ENCODE data around the gene NHERF2. TPM values are rescaled to one million over a fixed set of nuclear protein-coding genes. Genes with fewer than 3 reads are reported as not detected.
"Not testable (repeated sequence)": the region's sequence is repeated elsewhere in the genome, so short reads cannot be mapped to it uniquely, and the experiment has no call there.

The NHERF2 gene
- total RNA-seq, 1 donor from 2014 or later = 23.4 TPM

GRCh38 chr16:2009791-2010510 lies 16.8 kb upstream of the NHERF2 start, which contains the start of gene ZNF598:
ZNF598 (minus strand) TSS chr16:2009821.
- no peak for DNase-seq (ENCODE audit: extremely low spot score, unreplicated experiment)
- peak within 1 kb of the TSS; percentile 98 for H3K27ac Mint-ChIP-seq
- no peaks in the 10 kb centered on the region for H3K36me3 Mint-ChIP-seq
- H3K4me1 Mint-ChIP-seq (ENCODE audit: unreplicated experiment) = peaks cover 15% of the 10 kb centered on the region
- TF ChIP-seq CTCF (conservative IDR thresholded peaks at IDR 0.05) = no peak
- no peaks in the 10 kb centered on the region for H3K27me3 Mint-ChIP-seq
- peak within 1 kb of the TSS; percentile 95 for H3K4me3 Mint-ChIP-seq
- H3K9me3 Mint-ChIP-seq = no peaks in the 10 kb centered on the region

GRCh38 chr16:2011726-2012125 lies 15.0 kb upstream of the NHERF2 start:
- DNase-seq (ENCODE audit: extremely low spot score, unreplicated experiment); H3K9me3 Mint-ChIP-seq; H3K36me3 Mint-ChIP-seq; H3K27me3 Mint-ChIP-seq; H3K27ac Mint-ChIP-seq; H3K4me3 Mint-ChIP-seq: not testable (repeated sequence)
- H3K4me1 Mint-ChIP-seq (ENCODE audit: unreplicated experiment) = peaks cover 23% of the 10 kb centered on the region

- DNase-seq (ENCODE audit: extremely low spot score, unreplicated experiment) = no peak
- H3K36me3 Mint-ChIP-seq = no peaks in the 10 kb centered on the region
- H3K4me3 Mint-ChIP-seq = no peak overlapping the region
- no peak for TF ChIP-seq CTCF (conservative IDR thresholded peaks at IDR 0.05)
- no peaks in the 10 kb centered on the region for H3K9me3 Mint-ChIP-seq
- peaks cover 4% of the 10 kb centered on the region for H3K27me3 Mint-ChIP-seq
- H3K4me1 Mint-ChIP-seq (ENCODE audit: unreplicated experiment) = peaks cover 19% of the 10 kb centered on the region
- H3K27ac Mint-ChIP-seq = no peak overlapping the region
These were observed 13.2 kb upstream of the NHERF2 start for GRCh38 chr16:2013527-2013926.

- Mint-ChIP-seq H3K4me1 (ENCODE audit: unreplicated experiment) (peaks cover 10% of the 10 kb centered on the region), H3K4me3 (peak overlapping the region; percentile 17), H3K27me3 (peaks cover 13% of the 10 kb centered on the region), H3K9me3 (no peaks in the 10 kb centered on the region), H3K27ac (peak overlapping the region; percentile 84), H3K36me3 (no peaks in the 10 kb centered on the region)
- no peak for DNase-seq (ENCODE audit: extremely low spot score, unreplicated experiment)
- no peak for TF ChIP-seq CTCF (conservative IDR thresholded peaks at IDR 0.05)
These were observed 11.4 kb upstream of the NHERF2 start for GRCh38 chr16:2015117-2015946.

- Mint-ChIP-seq H3K27ac (peak overlapping the region; percentile 84), H3K27me3 (peaks cover 19% of the 10 kb centered on the region), H3K9me3 (no peaks in the 10 kb centered on the region), H3K4me3 (no peak overlapping the region), H3K36me3 (no peaks in the 10 kb centered on the region), H3K4me1 (ENCODE audit: unreplicated experiment) (peaks cover 8% of the 10 kb centered on the region)
- TF ChIP-seq CTCF (conservative IDR thresholded peaks at IDR 0.05) = no peak
- DNase-seq (ENCODE audit: extremely low spot score, unreplicated experiment) = no peak
These were observed 10.8 kb upstream of the NHERF2 start for GRCh38 chr16:2015947-2016208.

GRCh38 chr16:2016407-2016922 lies 10.2 kb upstream of the NHERF2 start:
- Mint-ChIP-seq H3K9me3 (no peaks in the 10 kb centered on the region), H3K27me3 (peaks cover 24% of the 10 kb centered on the region), H3K4me1 (ENCODE audit: unreplicated experiment) (peaks cover 8% of the 10 kb centered on the region), H3K27ac (peak overlapping the region; percentile 84), H3K36me3 (no peaks in the 10 kb centered on the region), H3K4me3 (no peak overlapping the region)
- DNase-seq (ENCODE audit: extremely low spot score, unreplicated experiment) = no peak
- peak; percentile 68 for TF ChIP-seq CTCF (conservative IDR thresholded peaks at IDR 0.05)
